ENCODE results near the gene CTTNBP2.

GRCh38 chr7:117776224-117776623, 97.0 kb downstream of the CTTNBP2 start:
- TF ChIP-seq CTCF (IDR thresholded peaks at IDR 0.05; ENCODE audit: poor library complexity) (no peak), EZH2phosphoT487 (IDR thresholded peaks at IDR 0.05; ENCODE audit: low read depth, severe bottlenecking, unreplicated experiment) (no peak), EZH2 (IDR thresholded peaks at IDR 0.05; ENCODE audit: borderline replicate concordance) (no peak)
